K562 (cell line): Measurements from ENCODE around the gene POU2AF3.

Experiments used
- CTCF ChIP-seq, 3 experiments: IDR thresholded peaks in 2 of 3; conservative IDR thresholded peaks in 1 of 3; 2 replicates each; pipeline ENCODE4 v1.5.1; 2011 to 2012; ENCODE audit warnings: low read length in 3 of 3, mild to moderate bottlenecking in 3 of 3, control low read depth in 2 of 3, improper control_type of control experiment in 1 of 3, inconsistent platforms in 1 of 3, low read depth in 1 of 3, mixed read lengths in 1 of 3, moderate library complexity in 1 of 3; ENCODE audit not compliant: insufficient read depth in 2 of 3
- NR2C2 ChIP-seq, 2 experiments: fragments of 200-800 bp in 1 of 2; sonication (Bioruptor generic) in 1 of 2; sonication (generic) in 1 of 2; formaldehyde crosslinking in 1 of 2; IDR thresholded peaks; 2 replicates each; pipeline versions ENCODE4 v1.6.1 to v1.8.0; 2016 to 2022; ENCODE audit warnings: mild to moderate bottlenecking in 1 of 2, missing compliant biosample characterization in 1 of 2, missing genetic modification characterization in 1 of 2, missing genetic modification reagents in 1 of 2
- PHF8 ChIP-seq: fragments of 200-600 bp; sonication (generic); IDR thresholded peaks from 2 replicates; pipeline ENCODE4 v1.6.1; 2012; ENCODE audit warnings: mixed run types, mild to moderate bottlenecking, inconsistent platforms, low read length, moderate library complexity, borderline replicate concordance
- TRIM28 ChIP-seq: fragments of 450-650 bp; IDR thresholded peaks from 2 replicates; pipeline ENCODE4 v1.6.1; 2017
- ZNF311 ChIP-seq: fragments of 250-450 bp; sonication (Bioruptor Pico); IDR thresholded peaks from 2 replicates; pipeline ENCODE4 v1.4.0; 2020; ENCODE audit warnings: mild to moderate bottlenecking, moderate library complexity
- ZNF324 ChIP-seq: fragments of 250-450 bp; sonication (Bioruptor Pico); IDR thresholded peaks from 2 replicates; pipeline ENCODE4 v1.4.0; 2020; ENCODE audit warnings: mild to moderate bottlenecking
- ZNF518B ChIP-seq: fragments of 250-450 bp; sonication (Bioruptor Pico); IDR thresholded peaks from 2 replicates; pipeline ENCODE4 v1.5.0; 2021; ENCODE audit warnings: mild to moderate bottlenecking, moderate library complexity
- TF ChIP-seq, protein P1 (sequence below): IDR thresholded peaks from 2 replicates; pipeline ENCODE4 v1.6.1; 2011; ENCODE audit not compliant: insufficient read length; ENCODE audit errors: extremely low read depth
- TF ChIP-seq, protein P2 (sequence below), 2 experiments: fragments of 450-650 bp; formaldehyde crosslinking in 1 of 2; IDR thresholded peaks; 2 replicates each; pipeline versions ENCODE4 v1.4.0 to v1.6.1; 2014 to 2020; ENCODE audit warnings: mild to moderate bottlenecking in 2 of 2, borderline replicate concordance in 1 of 2, low read depth in 1 of 2

DNA sequence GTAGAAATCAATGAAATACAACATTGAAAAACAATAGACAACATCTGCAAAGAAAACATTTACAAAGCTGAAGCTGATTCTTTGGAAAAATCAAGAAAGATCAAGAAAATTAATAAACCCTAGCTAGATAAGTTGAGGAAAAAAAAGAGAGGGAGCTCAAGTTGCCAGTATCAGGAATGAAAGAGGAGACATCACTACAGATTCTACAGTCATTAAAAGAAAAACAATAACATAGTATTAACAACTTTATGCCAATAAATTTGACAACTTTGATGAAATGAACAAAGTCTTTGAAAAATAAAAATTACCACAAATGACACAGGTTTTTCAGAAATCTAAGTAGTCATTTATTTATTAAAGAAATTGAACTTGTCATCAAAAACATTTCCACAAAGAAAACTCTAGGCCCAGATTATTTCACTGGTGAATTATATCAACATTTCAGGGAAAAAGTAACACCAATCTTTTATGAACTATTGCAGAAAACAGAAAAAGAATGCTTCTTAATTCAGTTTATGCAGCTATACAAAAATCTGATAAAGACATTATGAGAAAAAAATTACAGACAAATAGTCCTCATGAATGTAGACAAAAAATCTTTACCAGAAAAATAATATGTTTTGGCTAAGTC is 41.5 kb downstream of the POU2AF3 start:
- TF ChIP-seq ZNF324 (CRISPR knock-in tag) (no peak), ZNF518B (CRISPR knock-in tag) (no peak), CTCF (IDR thresholded peaks at IDR 0.05 in 2 of 3, conservative IDR thresholded peaks at IDR 0.05 in 1 of 3; ENCODE audit: insufficient read depth in 2 of 3, low read depth in 1 of 3, low read length in 3 of 3) (no peak), PHF8 (no peak), TRIM28 (no peak), NR2C2 (CRISPR knock-in tag; IDR thresholded peaks at IDR 0.05) (no peak), NR2C2 (tag; IDR thresholded peaks at IDR 0.05) (no peak), ZNF311 (CRISPR knock-in tag) (no peak)
- TF ChIP-seq, protein P1, sequence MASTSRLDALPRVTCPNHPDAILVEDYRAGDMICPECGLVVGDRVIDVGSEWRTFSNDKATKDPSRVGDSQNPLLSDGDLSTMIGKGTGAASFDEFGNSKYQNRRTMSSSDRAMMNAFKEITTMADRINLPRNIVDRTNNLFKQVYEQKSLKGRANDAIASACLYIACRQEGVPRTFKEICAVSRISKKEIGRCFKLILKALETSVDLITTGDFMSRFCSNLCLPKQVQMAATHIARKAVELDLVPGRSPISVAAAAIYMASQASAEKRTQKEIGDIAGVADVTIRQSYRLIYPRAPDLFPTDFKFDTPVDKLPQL: no peak
- TF ChIP-seq, protein P2, sequence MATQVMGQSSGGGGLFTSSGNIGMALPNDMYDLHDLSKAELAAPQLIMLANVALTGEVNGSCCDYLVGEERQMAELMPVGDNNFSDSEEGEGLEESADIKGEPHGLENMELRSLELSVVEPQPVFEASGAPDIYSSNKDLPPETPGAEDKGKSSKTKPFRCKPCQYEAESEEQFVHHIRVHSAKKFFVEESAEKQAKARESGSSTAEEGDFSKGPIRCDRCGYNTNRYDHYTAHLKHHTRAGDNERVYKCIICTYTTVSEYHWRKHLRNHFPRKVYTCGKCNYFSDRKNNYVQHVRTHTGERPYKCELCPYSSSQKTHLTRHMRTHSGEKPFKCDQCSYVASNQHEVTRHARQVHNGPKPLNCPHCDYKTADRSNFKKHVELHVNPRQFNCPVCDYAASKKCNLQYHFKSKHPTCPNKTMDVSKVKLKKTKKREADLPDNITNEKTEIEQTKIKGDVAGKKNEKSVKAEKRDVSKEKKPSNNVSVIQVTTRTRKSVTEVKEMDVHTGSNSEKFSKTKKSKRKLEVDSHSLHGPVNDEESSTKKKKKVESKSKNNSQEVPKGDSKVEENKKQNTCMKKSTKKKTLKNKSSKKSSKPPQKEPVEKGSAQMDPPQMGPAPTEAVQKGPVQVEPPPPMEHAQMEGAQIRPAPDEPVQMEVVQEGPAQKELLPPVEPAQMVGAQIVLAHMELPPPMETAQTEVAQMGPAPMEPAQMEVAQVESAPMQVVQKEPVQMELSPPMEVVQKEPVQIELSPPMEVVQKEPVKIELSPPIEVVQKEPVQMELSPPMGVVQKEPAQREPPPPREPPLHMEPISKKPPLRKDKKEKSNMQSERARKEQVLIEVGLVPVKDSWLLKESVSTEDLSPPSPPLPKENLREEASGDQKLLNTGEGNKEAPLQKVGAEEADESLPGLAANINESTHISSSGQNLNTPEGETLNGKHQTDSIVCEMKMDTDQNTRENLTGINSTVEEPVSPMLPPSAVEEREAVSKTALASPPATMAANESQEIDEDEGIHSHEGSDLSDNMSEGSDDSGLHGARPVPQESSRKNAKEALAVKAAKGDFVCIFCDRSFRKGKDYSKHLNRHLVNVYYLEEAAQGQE (IDR thresholded peaks at IDR 0.05; ENCODE audit: borderline replicate concordance): no peak
- TF ChIP-seq, protein P2 (CRISPR knock-in tag; IDR thresholded peaks at IDR 0.05; ENCODE audit: low read depth): no peak
